ENCODE data around the gene ITPKA. TPM values are rescaled to one million over a fixed set of nuclear protein-coding genes. Genes with fewer than 3 reads are reported as not detected.

Gene ITPKA
- total RNA-seq = 1.1 and 3.1 TPM in 2 replicates

DNA sequence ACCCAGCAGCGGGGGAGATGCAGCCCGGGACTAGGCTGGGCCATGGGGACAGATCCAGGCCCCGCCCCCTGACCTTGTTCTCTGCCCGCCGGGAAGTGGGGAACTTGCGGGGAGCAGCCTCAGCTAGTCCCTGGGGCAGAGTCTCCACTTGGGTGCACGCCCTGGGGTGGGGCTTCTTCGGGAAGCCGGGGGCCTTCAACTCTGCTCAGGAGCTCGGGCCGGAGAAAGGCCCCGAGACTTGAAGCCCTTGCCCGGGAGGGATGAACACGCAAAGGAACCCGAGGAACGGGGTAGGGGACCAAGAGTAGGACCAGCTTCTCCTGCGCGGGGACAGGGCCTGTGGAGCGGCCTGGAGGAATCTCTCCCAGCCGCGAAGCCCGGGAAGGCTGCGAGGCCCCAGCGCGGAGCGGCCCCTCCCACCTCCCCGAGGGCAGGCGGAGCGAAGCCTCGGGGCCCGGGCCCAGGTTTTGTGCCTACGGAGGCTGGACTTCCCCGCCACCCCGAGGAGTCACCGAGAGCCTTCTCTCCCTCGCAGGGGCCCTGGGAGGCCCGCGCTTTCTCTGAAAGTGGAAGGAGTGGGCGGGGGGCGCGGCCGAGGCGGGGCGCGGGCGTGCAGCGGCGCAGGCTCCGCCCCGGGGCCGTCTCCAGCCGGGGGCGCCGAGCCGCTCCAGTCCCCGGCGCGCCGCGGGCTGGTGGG is at the start of gene ITPKA:
ITPKA (plus strand) TSS at position 670 of the 697 bp plus-strand sequence. CDS start 54 bp downstream, outside the sequence.

DNA sequence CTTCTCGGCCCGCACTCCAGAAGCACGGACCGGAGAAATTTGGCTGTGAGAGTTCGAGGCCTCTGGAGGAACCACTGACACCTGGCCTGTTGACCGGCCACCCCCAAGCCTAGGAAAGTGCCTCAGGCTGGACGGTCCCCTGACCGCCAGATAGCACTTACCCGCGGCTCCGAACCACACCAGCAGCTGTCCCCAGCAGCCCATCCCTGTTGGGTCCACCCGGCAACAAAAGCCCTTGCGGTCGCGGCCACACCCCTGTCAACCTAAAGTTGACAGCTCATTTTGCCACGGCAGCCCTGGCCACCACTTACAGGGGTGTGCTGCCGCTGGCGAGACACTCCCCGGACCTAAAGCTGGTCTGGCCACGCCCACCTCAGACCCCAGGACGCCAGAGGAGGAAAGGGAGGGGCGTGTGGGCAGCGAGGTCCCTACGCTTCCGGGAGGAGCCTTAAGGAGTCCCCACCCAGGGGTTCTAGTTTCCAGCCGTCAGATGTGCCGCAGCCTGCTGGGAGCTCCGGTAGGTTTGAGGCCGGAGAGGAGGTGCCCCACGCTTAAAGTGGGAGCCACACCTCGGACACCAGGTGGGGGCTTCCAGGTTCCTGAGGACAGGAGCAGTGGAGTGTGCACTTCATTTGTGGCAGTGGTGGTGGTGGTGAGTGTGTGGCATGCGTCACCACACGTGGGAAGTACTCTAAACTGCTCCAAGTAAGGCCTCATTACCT is 20.0 kb downstream of the ITPKA start, which contains the start of gene LTK:
LTK (minus strand) TSS at position 322 of the 722 bp plus-strand sequence; CDS start at position 204, 118 bp downstream.

Small RNAs within 50 kb of the gene (small RNA-seq; reads per million reads assigned to genes)
- gene RNU6-1169P = not detected

Other genes starting within 250 kb of the ITPKA start
- 8.6 and 10.3 TPM in 2 replicates for gene OIP5, start 161.3 kb upstream of the ITPKA start, total RNA-seq
- 60.6 and 79.0 TPM in 2 replicates for gene NUSAP1, start 161.0 kb upstream of the ITPKA start, total RNA-seq
- 23.1 and 25.0 TPM in 2 replicates for gene NDUFAF1, start 91.4 kb upstream of the ITPKA start, total RNA-seq
- gene RTF1, start 76.8 kb upstream of the ITPKA start, total RNA-seq = 26.2 and 26.8 TPM in 2 replicates
- 0.20 TPM in 1 of 2 replicates, not detected in the other for gene LTK, start 20.0 kb downstream of the ITPKA start, total RNA-seq
- gene RPAP1, start 50.4 kb downstream of the ITPKA start, total RNA-seq = 19.1 and 27.6 TPM in 2 replicates
- gene TYRO3, start 65.3 kb downstream of the ITPKA start, total RNA-seq = 7.0 and 11.9 TPM in 2 replicates
- gene MGA, start 166.5 kb downstream of the ITPKA start, total RNA-seq = 23.1 and 35.8 TPM in 2 replicates